LoVo (cell line): ENCODE measurements around the gene EFCAB11.
A peak's percentile ranks its signal among the peaks of the same experiment; 100 is the strongest.

Experiments
- DNase-seq: peaks from one replicate; pipeline ENCODE4 v3.0.0-alpha.2; 2016; ENCODE audit warnings: low spot score

Gene EFCAB11

DNA sequence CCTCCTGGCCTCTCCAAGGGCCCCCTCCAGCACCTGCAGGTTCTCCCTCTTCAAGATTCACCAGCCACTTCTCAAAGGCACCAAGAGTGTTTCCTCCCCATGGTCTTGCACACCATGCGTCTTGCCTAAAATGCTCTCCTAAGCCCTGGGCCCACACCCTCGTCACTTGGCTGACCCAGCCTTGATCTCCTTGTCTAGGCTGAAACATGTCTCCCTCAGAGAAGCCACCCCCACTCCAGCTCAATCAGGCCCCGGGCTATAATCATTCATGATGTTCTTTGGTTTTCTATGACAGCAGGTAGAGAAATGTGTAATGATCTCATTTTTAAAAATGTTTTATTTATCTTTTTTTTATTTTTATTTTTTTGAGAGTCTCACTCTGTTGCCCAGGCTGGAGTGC, 88.1 kb downstream of the EFCAB11 start:
- DNase-seq: no peak

DNA sequence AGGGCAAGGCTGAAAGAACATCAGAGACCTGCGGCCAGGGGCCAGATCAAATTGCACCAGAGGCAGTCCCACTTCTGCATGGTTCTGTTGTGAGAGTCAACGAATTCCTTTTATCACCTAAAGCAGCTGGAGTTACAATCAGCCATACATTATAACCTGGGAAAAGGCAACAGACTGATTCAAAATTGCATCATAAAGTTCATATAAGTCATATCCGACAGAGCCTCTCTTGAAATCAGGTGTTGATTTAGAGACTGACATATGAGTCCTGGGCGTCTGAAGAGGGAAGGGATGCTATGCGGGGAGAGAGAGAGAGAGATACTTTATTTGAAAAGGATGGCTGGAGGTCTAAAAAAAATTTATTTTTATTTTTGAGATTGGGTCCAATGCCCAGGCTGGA, 89.4 kb downstream of the EFCAB11 start:
- DNase-seq: no peak

DNA sequence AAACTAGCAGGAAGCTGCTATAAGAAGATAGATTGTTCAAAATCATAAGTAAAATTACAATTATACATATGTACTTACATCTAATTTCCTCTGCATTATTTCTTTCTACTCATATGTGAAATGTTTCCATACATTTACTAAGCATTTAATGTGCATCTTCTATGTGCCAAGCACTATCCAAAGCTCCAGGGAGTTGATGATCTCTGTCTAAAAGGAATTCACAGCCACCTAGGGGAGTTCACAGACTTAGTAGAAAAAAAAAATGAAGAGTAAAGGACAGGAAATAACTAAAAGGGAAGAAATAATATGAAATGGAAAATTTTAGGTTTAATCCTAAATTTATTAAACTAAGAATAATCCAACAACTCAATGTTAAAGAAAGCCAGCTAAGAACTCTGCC, 91.7 kb downstream of the EFCAB11 start:
- DNase-seq: no peak

DNA sequence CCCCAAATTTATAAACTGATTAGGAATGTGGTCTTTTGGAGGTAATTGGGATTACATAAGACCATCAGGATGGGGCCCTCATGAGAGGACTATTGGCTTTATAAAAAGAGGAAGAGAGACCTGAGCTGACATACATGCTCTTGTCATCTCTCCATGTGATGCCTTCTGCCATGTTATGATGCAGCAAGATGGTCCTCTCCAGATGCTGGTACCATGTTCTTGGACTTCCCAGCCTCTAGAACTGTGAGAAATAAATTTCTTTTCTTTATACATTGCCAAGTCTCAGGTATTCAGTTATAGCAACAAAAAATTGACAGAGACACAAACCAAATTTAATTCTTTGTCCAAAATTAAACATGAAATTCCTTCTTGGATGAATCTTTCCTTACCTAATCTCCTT, 92.9 kb downstream of the EFCAB11 start:
- DNase-seq: no peak

DNA sequence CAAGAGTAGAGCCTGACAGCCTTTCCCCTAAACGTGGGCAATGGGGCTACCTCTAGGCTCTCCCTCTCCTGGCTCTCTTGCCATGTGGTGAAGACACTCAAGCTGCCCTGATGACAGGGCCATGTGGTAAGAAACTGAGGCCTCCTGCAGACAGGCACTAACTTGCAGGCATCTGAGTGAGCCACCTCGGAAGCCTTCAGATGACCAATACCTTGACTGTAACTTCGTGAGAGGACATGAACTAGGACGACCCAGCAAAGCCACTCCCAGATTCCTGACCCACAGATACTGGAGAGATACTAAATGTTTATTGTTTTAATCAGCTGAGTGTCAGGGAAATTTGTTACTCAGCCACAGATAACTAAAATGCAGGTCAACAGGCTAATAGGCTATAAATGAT, 96.4 kb downstream of the EFCAB11 start:
- no peak for DNase-seq

DNA sequence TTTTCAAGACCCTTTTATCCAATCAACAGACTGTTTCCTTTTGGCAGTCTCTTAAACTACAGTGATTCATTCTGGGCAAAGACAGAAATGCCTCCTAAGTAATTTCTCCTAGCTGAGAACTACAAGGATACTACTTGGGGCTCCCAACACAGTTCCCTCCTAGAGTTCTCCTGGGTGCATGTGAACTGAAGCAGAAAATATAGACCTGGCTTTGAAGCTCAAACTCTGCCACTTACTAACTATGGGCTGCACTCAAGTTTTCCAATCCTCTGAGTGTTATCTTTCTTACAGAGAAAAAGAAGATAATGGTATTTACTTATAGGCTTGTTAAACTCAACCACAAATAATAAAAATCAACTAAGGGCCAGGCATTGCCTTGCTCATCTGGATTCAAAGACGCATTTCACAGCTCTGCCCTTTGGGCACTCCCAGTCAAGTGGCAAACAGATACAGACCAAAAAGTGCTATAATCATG, 97.6 kb downstream of the EFCAB11 start:
- peak; percentile 61 for DNase-seq

DNA sequence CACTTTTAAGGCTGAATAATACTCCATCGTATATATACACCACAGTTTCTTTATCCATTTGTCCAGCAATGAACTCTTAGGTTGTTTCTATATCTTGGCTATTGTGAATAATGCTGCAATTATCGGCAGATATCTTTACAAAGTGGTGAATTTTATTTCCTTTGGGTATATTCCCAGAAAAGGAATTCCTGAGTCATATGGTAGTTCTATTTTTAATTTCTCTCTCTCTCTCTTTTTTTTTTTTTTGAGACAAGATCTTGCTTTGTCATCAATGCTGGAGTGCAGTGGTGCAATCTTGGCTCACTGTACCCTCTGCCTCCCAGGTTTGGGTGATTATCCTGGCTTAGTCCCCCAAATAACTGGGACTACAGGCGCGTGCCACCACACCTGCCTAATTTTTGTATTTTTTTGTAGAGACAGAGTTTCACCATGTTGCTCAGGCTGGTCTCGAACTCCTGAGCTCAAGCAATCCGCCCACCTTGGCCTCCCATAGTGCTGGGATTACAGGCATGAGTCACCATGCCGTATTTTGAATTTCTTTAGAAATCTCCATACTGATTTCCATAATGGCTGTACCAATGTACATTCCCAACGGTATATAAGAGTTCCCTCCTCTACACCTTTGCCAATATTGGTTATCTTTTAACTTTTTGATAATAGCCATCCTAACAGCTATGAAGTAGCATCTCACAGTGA, 98.4 kb downstream of the EFCAB11 start:
- DNase-seq: no peak

DNA sequence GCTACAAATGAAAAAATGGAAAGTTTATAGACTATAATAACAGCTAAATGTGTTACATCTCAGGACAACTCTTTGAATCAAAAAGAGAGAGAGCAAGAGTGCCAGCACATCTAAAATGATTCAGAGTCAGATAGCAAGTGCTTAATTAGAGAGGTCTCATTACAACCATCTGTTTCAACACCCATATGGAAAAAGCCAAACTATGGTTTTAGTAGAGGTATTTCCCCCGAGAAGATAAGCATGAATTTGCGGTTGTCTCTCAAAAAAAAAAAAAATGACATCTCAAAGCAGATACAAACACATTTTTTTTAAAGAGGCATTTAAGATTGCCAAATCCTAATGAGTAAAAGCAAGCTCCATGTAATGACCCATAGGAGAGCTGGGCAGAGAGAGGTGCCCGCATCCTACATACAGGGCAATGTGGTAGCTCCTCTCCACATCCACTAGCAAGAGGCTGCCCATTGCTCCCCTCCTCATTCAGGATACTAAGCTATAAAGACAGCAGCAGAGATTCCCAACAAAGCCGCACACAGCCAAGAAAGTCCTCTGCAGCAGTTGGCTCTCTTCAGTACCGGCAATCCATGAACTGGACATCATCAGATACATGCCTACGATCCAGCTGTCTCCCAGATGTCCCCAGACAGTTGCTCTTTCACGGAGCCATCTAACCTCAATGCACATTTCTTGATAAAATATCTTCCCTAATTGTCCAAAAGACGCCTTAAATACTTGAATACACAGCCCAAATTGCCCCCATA, 100.4 kb downstream of the EFCAB11 start:
- no peak for DNase-seq

DNA sequence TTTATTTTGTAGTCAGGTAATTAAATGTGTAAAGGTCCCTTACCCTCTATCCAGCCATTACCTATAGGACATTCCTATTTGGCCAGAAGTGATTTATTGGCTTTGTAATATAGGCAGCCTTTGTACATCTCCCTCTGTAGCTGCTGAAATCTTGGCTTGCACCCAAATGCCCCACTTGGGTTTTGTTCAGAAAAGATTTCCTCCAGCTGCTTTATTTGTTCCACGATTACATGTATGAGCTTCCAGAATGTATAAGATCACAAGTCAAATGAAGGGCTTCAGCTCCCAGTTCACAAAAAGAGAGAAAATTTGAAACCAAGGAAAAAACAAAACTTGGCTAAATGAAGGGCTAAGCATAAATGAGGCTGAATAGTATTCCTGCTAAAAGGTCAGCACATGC, 103.4 kb downstream of the EFCAB11 start:
- no peak for DNase-seq

DNA sequence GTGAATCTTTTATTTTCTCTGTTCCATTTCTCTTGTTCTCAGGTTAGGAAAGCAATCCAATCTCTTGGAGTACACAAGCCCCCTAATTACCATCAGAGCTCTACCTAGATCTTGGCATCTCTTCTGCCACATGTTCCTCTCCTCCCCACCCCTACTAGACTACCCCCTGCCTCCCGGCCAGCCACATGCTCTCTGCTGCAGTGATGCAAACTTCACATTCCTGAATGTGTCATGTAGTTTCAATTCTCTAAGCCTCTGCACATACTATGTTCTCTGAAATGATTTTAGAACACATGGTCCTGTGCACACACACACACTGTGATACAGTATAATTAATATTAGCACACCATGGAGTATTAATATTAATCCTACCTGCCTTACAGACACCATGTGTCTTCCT, 104.6 kb downstream of the EFCAB11 start:
- DNase-seq: no peak

DNA sequence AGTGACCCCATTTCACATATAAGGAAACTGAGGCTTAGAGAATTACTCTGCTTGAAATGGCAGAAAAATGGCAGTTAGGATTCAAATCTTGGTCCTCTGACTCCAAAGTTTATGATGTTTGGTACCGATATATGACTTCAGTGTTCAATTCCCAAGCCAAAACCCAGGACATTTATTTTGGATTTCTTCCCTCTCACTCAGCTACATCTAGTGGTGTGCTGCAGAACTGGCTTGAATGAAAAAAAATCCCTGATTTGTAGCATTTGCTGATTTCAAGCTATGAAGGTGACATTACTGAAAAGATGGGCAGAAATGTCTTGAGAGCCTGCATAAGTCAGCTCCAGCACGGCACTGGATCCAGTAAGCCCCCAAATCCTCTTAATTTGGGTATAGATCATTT, 106.4 kb downstream of the EFCAB11 start:
- no peak for DNase-seq

DNA sequence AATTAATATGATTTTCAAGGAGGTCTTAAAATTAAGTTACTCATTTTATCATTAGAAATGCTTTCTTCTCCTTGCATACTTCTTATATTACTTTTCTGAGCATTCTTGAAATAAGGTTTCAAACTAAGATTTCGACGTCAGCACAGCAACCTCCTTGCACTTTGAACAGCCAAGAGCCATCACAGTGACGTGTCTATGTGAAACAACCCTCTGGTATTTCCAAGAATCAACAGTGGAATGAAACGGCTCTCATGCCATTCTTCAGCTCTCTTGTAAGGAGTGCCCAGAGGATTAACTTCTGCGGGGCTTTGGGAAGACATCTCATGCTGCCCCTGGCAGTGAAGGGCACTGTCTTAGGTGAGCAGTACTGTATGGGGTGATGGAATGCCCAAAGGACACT, 109.2 kb downstream of the EFCAB11 start:
- DNase-seq: no peak

DNA sequence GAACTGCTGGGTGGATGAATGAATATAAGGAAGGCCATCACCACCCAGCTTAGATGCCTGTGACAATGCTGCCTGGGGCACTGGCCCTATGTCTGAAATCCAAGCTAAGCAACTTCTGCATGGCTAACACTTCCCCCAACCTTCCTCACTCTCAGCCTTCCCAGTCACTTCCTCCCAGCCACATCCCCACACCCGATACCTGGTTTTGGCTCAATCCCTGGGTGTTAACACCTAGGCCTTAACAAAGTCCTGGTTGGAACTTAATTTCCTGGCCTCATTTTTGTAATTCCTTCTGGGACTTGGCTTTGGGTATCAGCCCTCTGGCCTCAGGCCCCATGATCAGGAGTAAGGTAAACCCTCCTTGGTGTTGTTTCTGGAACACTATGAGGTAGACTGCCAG, 110.0 kb downstream of the EFCAB11 start:
- DNase-seq: no peak

DNA sequence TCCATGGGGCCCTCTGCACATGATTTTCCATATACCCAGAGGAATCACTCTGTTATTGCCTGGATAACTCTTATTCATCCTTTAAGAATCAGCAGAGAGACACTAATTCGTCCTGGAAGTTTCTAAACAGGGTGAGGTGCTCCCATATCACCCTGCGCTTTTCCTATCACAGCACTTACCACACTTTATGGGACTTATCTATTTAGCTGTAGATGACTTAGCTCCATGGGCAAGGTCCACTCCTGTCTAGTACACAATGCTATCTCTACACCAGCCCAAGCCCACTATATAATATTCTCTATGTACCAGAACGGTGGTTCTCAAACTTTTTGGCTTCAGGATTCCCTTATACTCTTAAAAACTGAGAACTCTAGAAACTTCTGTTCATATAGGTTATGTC, 111.7 kb downstream of the EFCAB11 start:
- no peak for DNase-seq

DNA sequence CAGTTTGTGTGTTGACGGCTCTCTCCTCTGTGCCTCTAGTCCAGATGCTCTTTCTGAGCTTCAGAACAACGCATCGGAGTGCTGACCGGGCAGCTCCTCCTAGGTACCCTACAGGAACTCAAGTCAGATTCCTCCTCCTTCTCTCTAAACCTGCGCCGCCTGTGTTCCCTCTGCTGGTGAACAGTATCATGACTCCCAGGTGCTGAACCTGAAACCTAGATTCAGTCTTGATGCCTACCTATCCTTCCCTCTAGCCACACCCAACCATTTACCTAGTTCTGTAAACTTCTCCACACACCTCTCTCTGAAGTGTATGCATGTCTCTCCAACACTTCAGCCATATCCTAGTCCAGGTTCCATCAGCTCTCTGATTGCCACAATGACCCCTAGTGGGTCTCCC, 112.7 kb downstream of the EFCAB11 start:
- DNase-seq: no peak

DNA sequence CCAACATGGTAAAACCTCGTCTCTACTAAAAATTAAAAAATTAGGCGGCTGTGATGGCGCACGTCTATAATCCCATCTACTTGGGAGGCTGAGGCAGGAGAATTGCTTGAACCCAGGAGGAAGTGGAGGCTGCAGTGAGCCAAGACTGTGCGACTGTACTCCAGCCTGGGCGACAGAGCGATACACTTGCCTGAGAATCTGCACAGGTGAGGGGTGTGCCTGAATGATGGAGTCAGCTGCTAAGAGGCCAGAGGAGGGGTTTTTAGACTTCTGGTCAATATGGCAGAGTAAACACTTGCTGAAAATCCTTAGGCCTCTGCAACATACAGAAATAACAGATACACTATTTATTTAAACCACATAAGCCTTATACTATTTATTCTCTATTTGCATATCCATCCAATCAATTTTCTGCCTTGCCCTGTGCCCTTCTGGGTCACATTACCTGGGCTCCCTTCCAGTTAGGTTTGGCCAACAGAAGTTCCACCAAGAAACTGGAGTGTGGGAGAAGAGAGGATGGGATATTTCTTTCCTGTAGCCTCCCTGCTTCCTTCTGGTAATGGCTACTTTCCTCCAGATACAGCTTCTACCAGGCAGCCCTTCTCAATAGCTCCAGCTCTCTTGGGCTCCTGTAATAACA, 117.6 kb downstream of the EFCAB11 start:
- no peak for DNase-seq

DNA sequence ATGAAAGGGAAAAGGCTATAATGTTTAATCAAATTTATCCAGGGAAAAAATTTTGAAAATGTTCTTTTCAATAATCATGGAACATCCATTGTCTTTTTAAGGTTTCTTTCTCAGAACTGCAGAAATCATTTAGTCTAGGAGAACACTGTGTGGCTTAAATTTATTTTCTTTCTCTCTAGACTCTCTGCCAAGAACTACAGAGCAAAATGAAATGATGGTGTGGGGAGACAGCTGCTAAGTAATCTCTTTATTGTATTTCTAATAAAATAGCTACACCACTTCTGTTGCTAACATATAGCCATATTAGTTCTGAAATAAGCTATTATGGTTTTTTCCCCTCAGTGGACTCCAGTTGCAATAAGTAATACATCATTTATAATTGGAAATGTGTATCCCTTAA, 120.9 kb downstream of the EFCAB11 start:
- no peak for DNase-seq

DNA sequence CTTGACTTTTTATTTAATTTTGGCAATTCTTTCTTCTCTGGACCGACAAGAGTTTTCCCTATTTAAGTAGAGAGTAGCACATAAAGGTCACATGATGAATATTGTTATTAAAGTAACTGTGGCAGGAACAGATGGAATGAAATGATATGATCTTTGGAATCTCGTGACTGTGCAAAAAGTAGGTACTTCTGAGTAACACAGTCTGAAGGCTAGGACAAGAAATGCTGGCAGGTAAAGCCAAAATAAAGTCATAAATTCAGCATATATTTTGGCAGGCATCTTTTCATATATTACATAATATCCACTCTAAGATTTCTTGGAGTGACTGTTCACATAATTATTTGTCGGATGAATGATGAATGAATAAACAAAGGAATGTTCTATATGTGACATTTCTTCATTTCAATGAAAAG, 121.4 kb downstream of the EFCAB11 start:
- no peak for DNase-seq

DNA sequence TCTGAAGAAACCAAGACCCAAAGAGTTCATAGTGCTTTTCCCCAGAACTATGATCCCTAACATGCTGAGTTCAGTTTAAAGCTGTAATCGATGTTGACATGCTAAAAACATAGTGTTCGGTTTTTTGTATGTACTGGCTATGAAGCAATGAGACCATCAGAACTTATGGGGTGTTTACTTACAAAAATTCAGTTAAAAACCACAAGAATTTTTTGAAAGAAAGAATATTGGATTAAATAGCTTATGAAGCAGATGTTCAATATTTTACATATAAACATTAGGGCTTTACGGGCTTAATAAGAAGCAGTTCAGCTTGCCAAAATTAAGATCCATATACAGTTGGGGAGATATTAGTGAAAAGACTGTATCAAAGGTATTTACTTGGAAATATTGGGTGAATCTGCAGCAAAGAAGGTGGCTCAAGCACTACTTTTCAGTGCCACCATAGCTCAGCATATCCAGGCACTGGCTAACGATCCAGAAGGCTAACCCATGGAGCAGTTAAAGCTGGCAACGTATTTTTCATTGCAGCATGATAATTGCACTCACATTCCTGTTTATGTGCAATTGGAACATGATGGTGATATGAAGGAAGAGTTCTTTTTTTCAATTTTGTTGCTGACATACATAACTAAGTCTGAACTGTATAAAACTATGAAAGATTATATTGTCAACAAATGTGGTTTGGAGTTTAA, 125.9 kb downstream of the EFCAB11 start:
- DNase-seq: no peak

DNA sequence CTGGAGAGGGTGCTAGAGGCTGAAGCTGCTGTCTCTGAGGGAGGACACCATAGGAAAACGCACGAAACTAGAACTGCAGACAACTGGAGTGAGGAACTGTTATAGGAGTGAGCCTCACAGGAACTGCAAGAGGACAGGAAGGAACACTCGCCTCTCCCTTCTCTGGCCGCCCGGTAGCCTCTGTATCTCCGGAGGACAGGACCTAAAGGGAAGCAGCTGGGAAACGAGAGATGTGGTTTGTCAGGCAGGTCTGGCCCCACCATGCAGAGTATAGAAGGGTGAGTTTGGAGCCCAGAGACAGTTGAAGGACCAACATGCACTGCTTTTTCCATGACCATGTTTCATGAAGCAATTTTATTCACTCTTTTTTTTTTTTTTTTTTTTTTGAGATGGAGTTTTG, 127.3 kb downstream of the EFCAB11 start:
- DNase-seq: no peak

DNA sequence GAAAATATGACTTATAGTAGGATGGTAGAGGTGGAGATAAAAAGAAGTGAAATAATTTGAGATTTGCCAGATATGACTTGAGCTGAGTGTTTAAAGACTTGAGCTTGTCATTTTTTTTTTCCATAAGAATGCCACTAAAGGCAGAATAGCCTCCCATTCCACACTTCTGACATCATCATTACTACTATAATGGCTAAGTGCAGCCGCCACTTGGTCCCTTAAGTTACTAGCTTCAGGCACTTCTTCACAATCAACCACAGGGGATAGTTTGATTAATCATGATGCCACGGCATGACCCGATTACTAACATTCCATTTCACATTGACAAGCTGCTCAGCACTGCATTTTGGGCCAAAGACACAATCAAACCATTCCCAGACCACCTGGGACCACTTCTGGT, 127.9 kb downstream of the EFCAB11 start:
- no peak for DNase-seq

DNA sequence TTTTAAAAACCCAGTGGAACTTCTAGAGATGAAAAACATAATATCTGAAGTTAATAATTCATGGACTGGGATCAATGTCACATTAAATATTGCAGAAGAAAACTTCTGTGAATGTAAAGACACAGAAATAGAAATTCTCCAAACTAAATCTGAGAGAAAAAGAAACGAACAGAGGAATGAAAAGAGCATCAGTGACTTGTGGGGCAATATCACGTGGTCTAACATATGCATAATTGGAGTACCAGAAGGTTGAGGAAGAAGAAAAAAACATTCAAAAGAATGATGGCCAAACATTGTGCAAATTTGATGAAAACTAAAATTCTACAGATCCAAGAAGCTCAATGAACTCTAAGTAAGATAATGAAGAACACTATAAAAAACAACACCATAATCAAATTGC, 130.8 kb downstream of the EFCAB11 start:
- no peak for DNase-seq

DNA sequence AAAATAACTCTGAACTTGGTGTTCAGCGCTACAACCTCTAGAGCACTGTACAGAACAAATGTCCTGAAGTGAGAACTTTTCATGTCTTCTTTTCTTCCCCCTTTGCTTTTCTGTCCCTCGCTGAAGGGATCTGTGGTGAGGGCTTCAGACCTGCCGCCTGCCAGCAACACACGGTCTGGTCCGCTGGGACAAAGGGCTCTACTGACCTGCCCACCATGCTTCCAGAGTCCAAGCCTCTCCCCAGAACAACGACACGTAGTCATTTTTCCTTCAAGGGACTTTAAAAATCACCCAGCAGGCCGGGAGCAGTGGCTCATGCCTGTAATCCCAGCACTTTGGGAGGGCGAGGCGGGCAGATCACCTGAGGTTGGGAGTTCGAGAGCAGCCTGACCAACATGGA, 140.4 kb downstream of the EFCAB11 start:
- no peak for DNase-seq
